Trophoblast cell (in vitro differentiated cells and primary cell): ENCODE data around the gene ENTPD8.
"Not testable (repeated sequence)": the region's sequence is repeated elsewhere in the genome, so short reads cannot be mapped to it uniquely, and the experiment has no call there.

ENCODE experiments used
- DNase-seq, 2 donors: peaks; one replicate each; pipeline ENCODE4 v3.0.0-alpha.2; 2016
- H2AFZ ChIP-seq: 2 replicates; pipeline ENCODE4 v1.6.1; 2013; ENCODE audit warnings: low read length, moderate library complexity, mild to moderate bottlenecking; ENCODE audit not compliant: insufficient read depth, poor library complexity
- H2AK5ac ChIP-seq: 2 replicates; pipeline ENCODE4 v1.6.1; 2013; ENCODE audit warnings: mild to moderate bottlenecking, low read length
- H2BK120ac ChIP-seq: 2 replicates; pipeline ENCODE4 v1.6.1; 2013; ENCODE audit warnings: low read length, mild to moderate bottlenecking, moderate library complexity; ENCODE audit not compliant: insufficient read depth, poor library complexity
- H2BK12ac ChIP-seq: 2 replicates; pipeline ENCODE4 v1.6.1; 2013; ENCODE audit warnings: mild to moderate bottlenecking, low read length, moderate library complexity
- H2BK5ac ChIP-seq: 2 replicates; pipeline ENCODE4 v1.6.1; 2013; ENCODE audit warnings: low read length, low read depth, moderate library complexity, mild to moderate bottlenecking; ENCODE audit not compliant: poor library complexity
- H3K14ac ChIP-seq: 2 replicates; pipeline ENCODE4 v1.6.1; 2013; ENCODE audit warnings: mild to moderate bottlenecking, low read length
- H3K18ac ChIP-seq: 2 replicates; pipeline ENCODE4 v1.6.1; 2013; ENCODE audit warnings: mild to moderate bottlenecking, low read length
- H3K23ac ChIP-seq: 2 replicates; pipeline ENCODE4 v1.6.1; 2013; ENCODE audit warnings: low read length
- H3K27ac ChIP-seq: 2 replicates; pipeline ENCODE4 v1.5.1; 2013; ENCODE audit warnings: low read depth, mild to moderate bottlenecking, inconsistent platforms, low read length, moderate library complexity
- H3K27me3 ChIP-seq: 2 replicates; pipeline ENCODE4 v1.6.1; 2013; ENCODE audit warnings: inconsistent platforms, mild to moderate bottlenecking, low read length, moderate library complexity; ENCODE audit not compliant: insufficient read depth
- H3K36me3 ChIP-seq, 2 experiments: 1 replicate in 1 of 2; 2 replicates in 1 of 2; pipeline ENCODE4 v1.6.1; 2013; ENCODE audit warnings: low read length in 2 of 2, mild to moderate bottlenecking in 2 of 2, moderate library complexity in 1 of 2; ENCODE audit not compliant: insufficient read depth in 2 of 2, control insufficient read depth in 1 of 2
- H3K4ac ChIP-seq: 2 replicates; pipeline ENCODE4 v1.6.1; 2013; ENCODE audit warnings: low read depth, mild to moderate bottlenecking, low read length, moderate library complexity
- H3K4me1 ChIP-seq, 2 experiments: 1 replicate in 1 of 2; 2 replicates in 1 of 2; pipeline ENCODE4 v1.6.1; 2013; ENCODE audit warnings: low read length in 2 of 2, mild to moderate bottlenecking in 2 of 2, moderate library complexity in 1 of 2; ENCODE audit not compliant: insufficient read depth in 2 of 2, control insufficient read depth in 1 of 2
- H3K4me2 ChIP-seq: 2 replicates; pipeline ENCODE4 v1.6.1; 2013; ENCODE audit warnings: inconsistent platforms, mild to moderate bottlenecking, low read length, moderate library complexity
- H3K4me3 ChIP-seq: 2 replicates; pipeline ENCODE4 v1.5.1; 2013; ENCODE audit warnings: mild to moderate bottlenecking, low read depth, low read length, inconsistent platforms
- H3K79me1 ChIP-seq: one replicate; pipeline ENCODE4 v1.6.1; 2013; ENCODE audit warnings: low read length
- H3K79me2 ChIP-seq: 2 replicates; pipeline ENCODE4 v1.6.1; 2013; ENCODE audit warnings: low read length, mild to moderate bottlenecking; ENCODE audit not compliant: control insufficient read depth, insufficient read depth, poor library complexity
- H3K9ac ChIP-seq: 2 replicates; pipeline ENCODE4 v1.6.1; 2013; ENCODE audit warnings: mild to moderate bottlenecking, low read length
- H3K9me3 ChIP-seq: 2 replicates; pipeline ENCODE4 v1.6.1; 2013; ENCODE audit warnings: low read depth, mild to moderate bottlenecking, control low read depth, inconsistent platforms, low read length; ENCODE audit not compliant: insufficient read depth
- H4K12ac ChIP-seq: 2 replicates; pipeline ENCODE4 v1.6.1; 2013; ENCODE audit warnings: low read depth, mild to moderate bottlenecking, low read length, moderate library complexity
- H4K8ac ChIP-seq: 2 replicates; pipeline ENCODE4 v1.6.1; 2013; ENCODE audit warnings: low read depth, mild to moderate bottlenecking, low read length, moderate library complexity
- H4K91ac ChIP-seq: one replicate; pipeline ENCODE4 v1.6.1; 2013; ENCODE audit warnings: low read depth, mild to moderate bottlenecking, low read length, moderate library complexity
- WGBS: extraction: QIAGEN DNeasy Blood & Tissue Kit; methylation state at CpG from one replicate; pipeline ENCODE4 v1.1.7; 2013; ENCODE audit warnings: missing lambda C conversion rate; ENCODE audit not compliant: insufficient read length, insufficient coverage; ENCODE audit errors: extremely low coverage; 5-methylcytosine and 5-hydroxymethylcytosine counted together

The ENTPD8 gene

DNA sequence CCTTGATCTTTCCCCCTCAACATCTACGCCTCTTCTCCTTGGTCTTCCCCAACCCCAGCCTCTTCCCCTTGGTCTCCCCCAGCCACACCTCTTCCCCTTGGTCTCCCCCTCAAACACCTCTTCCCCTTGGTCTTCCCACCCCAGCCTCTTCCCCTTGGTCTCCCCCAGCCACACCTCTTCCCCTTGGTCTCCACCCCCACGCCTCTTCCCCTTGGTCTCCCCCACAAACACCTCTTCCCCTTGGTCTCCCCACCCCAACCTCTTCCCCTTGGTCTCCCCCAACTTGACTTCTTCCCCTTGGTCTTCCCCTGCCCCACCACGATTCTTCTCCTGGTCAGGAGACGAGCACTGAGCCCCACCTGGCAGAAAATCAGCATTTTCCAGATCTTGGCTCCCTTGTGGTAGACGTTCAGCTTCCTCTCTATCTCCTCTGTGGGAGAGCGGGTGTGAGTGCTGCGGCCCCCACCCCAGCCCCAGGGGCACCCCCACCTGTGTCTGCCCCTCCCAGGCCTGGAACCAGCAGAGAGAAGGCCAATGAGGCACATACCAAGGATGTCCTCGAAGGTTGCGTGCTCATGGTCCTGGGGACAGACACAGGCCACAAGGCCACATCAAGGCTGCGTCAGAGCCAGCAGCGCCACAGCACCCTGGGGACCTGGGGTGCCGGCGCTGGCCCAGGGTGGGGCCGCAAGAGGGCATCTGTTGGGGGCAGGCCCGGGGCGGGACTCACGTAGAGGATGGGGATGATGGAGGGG is 11.0 kb upstream of the ENTPD8 start:
- Histone ChIP-seq H3K79me1 (peaks cover 3% of the 10 kb centered on the region), H3K27me3 (no peaks in the 10 kb centered on the region), H2BK5ac (no peak overlapping the region), H3K27ac (no peak overlapping the region), H3K18ac (no peak overlapping the region), H3K4me1 (peaks cover 9 to 15% of the 10 kb centered on the region in 2 experiments), H3K23ac (no peak overlapping the region), H3K9me3 (peaks cover 3% of the 10 kb centered on the region), H3K4me2 (no peak overlapping the region), H2AFZ (no peak overlapping the region), H2AK5ac (no peak overlapping the region), H3K36me3 (peaks cover 23 to 33% of the 10 kb centered on the region in 2 experiments), H2BK12ac (no peak overlapping the region), H3K4me3 (no peak overlapping the region), H3K4ac (no peak overlapping the region), H4K8ac (no peak overlapping the region), H2BK120ac (no peak overlapping the region), H3K9ac (no peak overlapping the region), H4K12ac (no peak overlapping the region), H3K14ac (no peak overlapping the region), H3K79me2 (no peaks in the 10 kb centered on the region), H4K91ac (no peak overlapping the region)
- DNase-seq: no peak
- WGBS: 100% methylated on average over 1 of the region's 17 CpGs

DNA sequence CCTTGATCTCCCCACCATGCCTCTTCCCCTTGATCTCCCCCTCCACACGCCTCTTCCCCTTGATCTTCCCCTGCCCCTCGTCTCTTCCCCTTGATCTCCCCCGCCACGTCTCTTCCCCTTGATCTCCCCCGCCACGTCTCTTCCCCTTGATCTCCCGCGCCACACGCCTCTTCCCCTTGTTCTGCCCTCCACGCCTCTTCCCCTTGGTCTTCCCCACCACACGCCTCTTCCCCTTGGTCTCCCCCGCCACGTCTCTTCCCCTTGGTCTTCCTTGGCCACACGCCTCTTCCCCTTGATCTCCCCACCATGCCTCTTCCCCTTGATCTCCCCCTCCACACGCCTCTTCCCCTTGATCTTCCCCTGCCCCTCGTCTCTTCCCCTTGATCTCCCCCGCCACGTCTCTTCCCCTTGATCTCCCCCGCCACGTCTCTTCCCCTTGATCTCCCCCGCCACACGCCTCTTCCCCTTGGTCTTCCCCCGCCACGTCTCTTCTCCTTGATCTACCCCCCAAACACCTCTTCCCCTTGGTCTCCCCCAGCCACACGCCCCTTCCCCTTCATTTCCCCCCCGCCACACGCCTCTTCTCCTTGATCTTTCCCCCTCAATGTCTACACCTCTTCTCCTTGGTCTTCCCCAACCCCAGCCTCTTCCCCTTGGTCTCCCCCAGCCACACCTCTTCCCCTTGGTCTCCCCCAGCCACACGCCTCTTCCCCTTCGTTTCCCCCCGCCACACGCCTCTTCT is 10.3 kb upstream of the ENTPD8 start:
- 100% methylated on average over 3 of the region's 31 CpGs for WGBS
- H3K4me2 ChIP-seq, H3K79me2 ChIP-seq: not testable (repeated sequence)

GRCh38 chr9:137450539-137451222 is 9.5 kb upstream of the ENTPD8 start:
- H2AK5ac ChIP-seq, H2BK120ac ChIP-seq, H3K4me3 ChIP-seq, H3K79me1 ChIP-seq, H3K27ac ChIP-seq, H3K18ac ChIP-seq, H3K79me2 ChIP-seq, H2AFZ ChIP-seq, H2BK5ac ChIP-seq, H3K4ac ChIP-seq, H3K23ac ChIP-seq, H3K27me3 ChIP-seq, H3K9me3 ChIP-seq, DNase-seq, H4K8ac ChIP-seq, H4K12ac ChIP-seq, H2BK12ac ChIP-seq, H3K4me2 ChIP-seq, H3K9ac ChIP-seq, H4K91ac ChIP-seq, H3K14ac ChIP-seq: not testable (repeated sequence)
- Histone ChIP-seq H3K36me3 (peaks cover 19 to 28% of the 10 kb centered on the region in 2 experiments), H3K4me1 (peaks cover 9 to 15% of the 10 kb centered on the region in 2 experiments)
- 100% methylated on average over 2 of the region's 24 CpGs for WGBS

More for the DNA sequence above, 10.3 kb upstream of the ENTPD8 start:
- not testable (repeated sequence) for H2AK5ac ChIP-seq, H3K23ac ChIP-seq, H3K9ac ChIP-seq, H3K79me1 ChIP-seq, H3K18ac ChIP-seq, H4K8ac ChIP-seq, H4K91ac ChIP-seq, H2BK5ac ChIP-seq, H3K9me3 ChIP-seq, H3K4ac ChIP-seq, H3K4me3 ChIP-seq, H3K27ac ChIP-seq, H2BK12ac ChIP-seq, DNase-seq, H2BK120ac ChIP-seq, H3K27me3 ChIP-seq, H3K14ac ChIP-seq, H2AFZ ChIP-seq, H4K12ac ChIP-seq
- Histone ChIP-seq H3K36me3 (peaks cover 21 to 29% of the 10 kb centered on the region in 2 experiments), H3K4me1 (peaks cover 9 to 15% of the 10 kb centered on the region in 2 experiments)

- Histone ChIP-seq H4K91ac (no peak overlapping the region), H2AK5ac (no peak overlapping the region), H3K27me3 (no peaks in the 10 kb centered on the region), H3K36me3 (peaks cover 15 to 21% of the 10 kb centered on the region in 2 experiments), H3K4me3 (no peak overlapping the region), H3K79me1 (peaks cover 3% of the 10 kb centered on the region), H2BK120ac (no peak overlapping the region), H3K9me3 (peaks cover 8% of the 10 kb centered on the region), H3K14ac (no peak overlapping the region), H2BK12ac (no peak overlapping the region), H4K8ac (no peak overlapping the region), H3K4me2 (no peak overlapping the region), H3K9ac (no peak overlapping the region), H4K12ac (no peak overlapping the region), H2AFZ (no peak overlapping the region), H3K4me1 (peaks cover 9 to 12% of the 10 kb centered on the region in 2 experiments), H3K27ac (no peak overlapping the region), H2BK5ac (no peak overlapping the region), H3K18ac (no peak overlapping the region), H3K79me2 (no peaks in the 10 kb centered on the region), H3K4ac (no peak overlapping the region), H3K23ac (no peak overlapping the region)
- no CpG with 5 or more reads among the region's 18 CpGs for WGBS
- DNase-seq: no peak
These were observed 8.9 kb upstream of the ENTPD8 start for GRCh38 chr9:137449931-137450538.
